NCI-H2029 treated with DMSO at 0.1 percent for 48 hours (cell line): ENCODE results near the gene ARHGAP26.

Experiments
- DNase-seq: peaks from one replicate; lab custom pipeline; 2025; lab: John Stamatoyannopoulos, UW

ARHGAP26 gene

GRCh38 chr5:143165049-143165880 is 395.1 kb downstream of the ARHGAP26 start:
- DNase-seq = no peak

GRCh38 chr5:143166090-143166489 is 395.9 kb downstream of the ARHGAP26 start:
- DNase-seq = no peak

DNA sequence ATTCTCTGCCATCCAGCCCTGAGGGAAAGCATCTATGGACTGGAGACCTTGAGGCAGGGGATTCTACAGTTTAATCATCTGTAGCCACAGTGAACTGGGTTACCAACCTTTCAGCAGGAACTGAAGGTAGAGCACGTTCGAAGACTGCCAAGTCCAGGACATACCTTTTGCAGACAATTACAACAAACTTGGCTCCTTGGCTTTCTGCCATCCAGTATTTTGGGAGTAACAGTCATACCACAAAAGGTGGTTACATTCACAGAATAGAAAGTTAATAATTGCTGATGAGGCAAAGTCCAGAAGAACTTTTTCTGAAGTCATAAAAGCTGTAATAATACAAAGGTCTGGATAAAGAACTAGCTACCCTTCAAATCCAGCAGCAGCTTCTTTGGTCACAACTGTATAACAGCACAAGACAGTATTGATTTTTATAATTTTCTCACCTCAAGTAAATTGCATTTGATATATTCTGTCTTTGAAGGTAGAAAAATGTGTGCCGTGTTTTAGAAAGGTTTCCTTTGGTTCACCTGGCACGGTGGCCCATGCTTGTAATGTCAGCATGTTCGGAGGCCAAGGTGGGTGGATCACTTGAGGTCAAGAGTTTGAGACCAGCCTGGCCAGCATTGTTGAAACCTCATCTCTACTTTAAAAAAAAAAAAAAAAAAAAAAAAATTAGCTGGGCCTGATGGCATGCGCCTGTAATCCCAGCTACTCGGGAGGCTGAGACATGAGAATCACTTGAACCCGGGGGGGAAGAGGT is 396.7 kb downstream of the ARHGAP26 start:
- DNase-seq = no peak

DNA sequence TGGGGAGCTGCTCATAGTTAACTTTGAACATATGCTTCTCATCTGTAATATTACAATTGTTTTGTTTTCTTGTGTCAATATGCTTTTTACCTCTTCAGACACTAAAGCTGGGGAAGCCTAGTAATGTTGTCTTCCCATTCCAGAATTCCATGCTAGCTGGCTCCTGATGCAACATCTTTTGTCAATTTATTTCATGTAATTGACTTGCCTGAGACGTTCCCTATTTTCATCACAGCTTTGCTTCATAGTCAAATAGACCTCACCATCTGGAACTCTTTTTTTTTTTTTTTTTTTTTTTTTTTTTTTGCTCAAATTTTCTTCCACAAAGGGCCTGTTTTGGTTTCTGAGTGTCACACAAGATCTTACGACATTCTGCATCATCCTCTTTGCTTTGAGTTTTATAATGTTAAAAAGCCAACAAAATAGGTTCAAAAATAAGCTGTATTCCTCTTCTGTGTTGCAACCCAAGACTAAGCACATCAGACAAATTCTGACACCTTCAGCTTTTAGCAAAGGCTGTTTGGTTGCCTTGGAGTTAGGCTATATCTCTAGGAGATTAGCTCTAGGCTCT is 398.1 kb downstream of the ARHGAP26 start:
- no peak for DNase-seq

DNA sequence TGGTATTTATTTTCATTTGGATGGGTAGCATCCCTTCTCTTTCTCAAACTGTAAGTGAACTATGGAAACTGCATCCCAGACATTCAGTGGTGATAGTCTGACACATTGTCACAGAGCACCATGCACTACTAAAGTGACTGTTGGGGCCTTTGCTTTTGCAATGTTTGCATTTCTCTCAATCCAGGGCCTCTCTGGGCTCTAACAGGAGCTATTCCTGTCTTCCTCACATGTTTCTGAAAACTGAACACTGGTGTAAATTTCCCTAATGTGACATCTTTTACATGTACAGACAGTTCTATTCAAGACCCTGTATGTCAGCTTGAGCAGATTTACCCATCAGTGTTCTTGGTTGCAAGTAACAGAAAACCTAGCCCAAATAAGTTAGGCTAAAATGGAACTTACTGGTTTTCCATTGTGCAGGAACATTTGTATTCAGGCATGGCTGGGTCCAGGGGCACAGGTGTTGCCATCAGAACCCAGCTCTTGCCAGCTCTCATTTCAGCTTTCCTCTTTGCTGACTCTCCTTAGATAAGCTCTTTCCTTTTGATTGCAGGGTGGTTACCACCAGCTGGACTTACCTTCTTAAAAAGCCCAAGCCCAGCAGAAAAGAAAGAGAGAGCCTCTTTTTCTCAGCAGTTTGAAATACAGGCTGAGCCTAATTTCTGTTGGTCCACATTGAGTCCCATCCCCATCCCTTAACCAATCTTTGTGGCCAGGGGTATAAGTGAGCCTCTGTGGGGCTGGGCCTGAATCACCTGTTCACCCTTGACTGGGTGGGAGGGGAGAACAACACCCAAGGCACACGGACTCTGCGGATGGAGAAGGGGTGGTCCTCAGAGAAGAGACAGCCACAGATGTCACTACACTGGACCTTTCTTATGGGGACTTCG is 399.0 kb downstream of the ARHGAP26 start:
- no peak for DNase-seq

- no peak for DNase-seq
Measured at GRCh38 chr5:143170104-143170503, 399.9 kb downstream of the ARHGAP26 start.

- DNase-seq = no peak
Measured at GRCh38 chr5:143170977-143171376, 400.8 kb downstream of the ARHGAP26 start.

GRCh38 chr5:143172739-143173138 is 402.6 kb downstream of the ARHGAP26 start:
- DNase-seq = no peak

DNA sequence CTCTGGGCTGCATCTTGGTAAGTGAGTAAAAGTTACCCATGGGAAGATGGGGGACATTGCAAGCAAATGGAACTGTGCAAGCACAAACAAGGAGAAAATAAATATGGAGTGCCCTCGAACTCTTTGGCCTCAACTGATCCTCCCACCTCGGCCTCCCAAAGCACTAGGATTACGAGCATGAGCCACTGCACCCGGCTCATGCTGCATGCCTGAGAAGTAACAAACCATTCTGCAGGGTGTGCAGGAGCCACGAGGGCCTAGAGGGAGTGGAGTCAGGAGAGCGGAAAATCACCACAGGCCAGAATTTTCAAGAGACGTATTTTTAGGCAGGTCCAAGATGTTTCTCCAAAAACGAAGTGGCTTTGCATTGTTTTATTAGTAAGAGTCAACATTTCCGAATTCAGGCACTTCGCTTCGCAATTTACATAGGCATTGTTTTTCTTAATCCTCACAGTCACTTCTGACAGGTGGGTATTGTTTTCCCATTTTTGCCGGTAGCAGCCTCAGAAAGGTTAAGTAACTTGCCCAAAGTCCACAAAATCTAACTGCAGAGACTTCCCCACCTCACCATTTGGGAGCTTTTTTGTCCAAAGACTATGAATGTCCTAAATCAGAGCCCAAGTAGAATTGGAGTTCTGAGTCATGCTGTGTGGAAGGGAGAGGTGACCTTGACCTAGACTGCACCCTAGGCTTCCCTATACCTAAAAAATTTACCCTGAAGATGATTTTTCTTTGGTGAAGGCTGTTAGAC is 403.1 kb downstream of the ARHGAP26 start:
- no peak for DNase-seq

DNA sequence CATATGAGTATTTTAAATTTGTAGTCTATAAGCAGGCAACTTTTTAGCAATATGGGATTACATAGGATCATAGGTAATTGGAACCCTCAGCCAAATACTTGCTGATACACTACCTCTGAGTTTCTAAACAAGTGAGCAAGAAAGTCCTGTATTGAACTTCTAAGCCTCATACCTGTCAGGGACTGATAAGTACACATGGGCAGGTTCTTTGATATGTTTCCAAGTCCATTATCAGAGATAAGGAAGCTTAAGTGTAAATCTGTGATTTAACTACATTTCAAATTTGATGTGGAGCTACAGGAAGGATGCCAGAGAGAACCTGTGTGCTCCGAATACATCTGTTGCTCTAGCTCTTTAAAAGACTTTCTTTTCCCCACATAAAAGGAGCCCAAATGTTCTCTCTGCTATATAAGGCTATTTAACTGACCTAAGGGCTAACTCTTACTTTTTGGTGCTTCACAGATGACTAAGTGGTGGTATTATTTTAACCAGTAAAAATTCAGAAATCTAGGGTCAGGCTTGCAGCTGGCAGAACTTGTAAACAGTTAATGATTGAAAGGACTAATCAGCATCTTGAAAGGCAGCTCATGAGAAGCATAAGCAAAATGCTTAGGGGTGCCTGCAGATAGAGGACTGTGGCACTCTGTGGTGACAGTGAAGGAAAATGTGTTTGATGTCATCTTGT is 404.7 kb downstream of the ARHGAP26 start:
- no peak for DNase-seq

GRCh38 chr5:143176048-143176447 is 405.9 kb downstream of the ARHGAP26 start:
- no peak for DNase-seq

GRCh38 chr5:143177263-143177983 is 407.2 kb downstream of the ARHGAP26 start:
- peak; percentile 98 for DNase-seq

DNA sequence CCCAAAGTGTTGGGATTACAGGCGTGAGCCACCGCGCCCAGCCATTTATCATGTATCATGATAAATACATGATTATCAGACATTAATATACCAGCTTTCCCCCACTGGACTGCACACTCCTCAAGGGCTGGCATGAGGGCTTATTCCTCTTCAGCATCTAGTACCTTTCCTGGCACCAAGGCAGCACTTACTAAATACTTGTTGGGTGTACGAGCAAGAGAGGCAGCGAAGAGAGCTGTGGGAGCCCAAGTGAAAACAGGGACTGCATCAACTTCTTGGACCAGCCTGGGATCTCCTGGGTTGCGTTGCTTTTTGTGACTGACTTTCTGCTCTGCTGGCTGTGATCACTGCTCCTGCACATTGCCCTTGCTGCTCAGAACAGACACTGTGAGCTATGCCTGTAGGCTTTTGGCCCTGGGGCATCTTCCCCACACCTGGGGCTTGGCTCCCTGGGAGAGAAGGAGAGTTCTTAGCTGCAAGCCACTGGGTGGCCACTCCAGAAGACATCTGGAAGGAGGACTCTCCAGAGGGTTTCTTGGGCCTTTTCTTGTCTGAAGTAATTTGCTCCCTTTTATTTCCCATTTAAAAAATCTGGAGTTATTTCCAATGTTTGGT is 409.1 kb downstream of the ARHGAP26 start:
- DNase-seq = no peak

GRCh38 chr5:143180751-143181150 is 410.6 kb downstream of the ARHGAP26 start:
- DNase-seq = no peak

DNA sequence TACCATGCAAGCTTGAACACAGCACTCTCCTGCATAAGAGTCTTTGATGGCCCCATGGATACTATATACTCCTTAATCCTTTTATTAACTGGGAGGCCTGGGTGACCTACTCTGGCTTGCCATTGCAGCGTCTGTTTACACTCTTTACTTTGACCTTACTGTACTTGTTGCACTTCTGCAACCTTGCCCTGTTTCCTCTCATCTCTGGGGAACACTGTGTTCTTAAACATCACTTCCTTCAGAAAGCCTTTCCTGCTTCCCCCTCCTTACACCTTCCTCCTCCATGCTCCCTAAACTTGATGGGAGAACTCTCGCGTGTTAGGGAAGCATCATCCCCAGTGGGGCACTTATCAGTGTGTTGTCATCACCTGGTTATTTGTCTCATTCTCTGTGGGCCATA is 411.0 kb downstream of the ARHGAP26 start:
- DNase-seq = no peak

DNA sequence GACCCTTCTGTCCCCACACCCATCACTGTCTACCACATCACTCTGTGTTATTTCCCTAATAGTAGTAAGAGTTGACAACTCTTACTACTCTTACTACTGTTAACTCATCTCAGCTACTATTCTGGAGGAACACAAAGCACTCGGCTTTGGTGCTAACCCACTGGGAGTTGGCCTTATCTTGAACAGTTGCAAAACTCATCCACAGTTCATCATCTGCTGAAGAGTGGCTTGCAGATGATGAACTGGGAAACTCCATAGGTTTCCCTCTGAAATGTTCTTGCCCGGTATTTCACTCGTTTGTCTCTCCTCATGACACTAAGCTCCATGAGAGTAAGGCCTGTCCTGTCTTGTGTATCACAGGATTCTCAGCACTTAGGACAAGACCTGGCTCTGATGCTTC is 411.9 kb downstream of the ARHGAP26 start:
- no peak for DNase-seq

DNA sequence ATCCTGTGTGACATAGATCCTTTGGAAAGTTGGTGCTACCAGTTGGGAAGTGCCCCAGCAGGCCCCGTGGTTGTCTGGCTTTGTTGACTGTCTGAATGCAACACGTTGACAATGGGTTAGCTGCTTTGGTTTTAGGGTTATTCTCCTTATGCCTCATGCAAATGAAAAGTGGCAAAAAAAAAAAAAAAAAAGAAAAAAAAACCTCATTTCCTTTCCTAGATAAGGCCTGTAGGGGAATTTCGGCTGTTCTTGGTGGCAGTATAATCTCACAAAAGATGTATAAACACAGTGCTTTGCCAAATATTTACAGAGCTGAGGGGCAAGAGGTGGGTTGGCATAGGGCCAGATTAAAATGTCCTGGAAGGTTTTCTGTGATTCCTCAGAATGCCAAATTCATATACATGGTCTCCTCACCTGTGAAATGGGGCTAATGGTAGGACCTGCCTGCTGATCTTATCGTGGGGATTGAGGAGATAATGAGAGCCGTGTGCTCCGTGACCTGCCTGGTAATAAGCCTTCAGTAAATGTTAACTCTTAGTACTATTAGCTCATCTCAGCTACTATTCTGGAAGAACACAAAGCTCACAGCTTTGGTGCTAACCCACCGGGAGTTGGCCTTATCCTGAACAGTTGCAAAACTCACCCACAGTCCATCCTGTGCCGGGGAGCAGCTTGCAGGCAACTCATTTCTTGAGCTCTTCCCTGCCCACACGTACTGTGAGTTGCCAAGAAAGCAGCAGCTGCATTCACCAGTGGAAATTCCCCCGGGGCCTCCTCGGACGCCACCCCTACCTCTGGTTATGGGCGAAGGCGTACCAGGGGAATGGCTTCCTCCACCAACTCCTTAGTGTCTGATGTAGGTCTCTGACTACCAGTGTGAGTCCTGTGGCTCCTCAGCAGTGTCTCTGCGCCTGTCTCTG is 413.0 kb downstream of the ARHGAP26 start:
- DNase-seq = peak; percentile 41

DNA sequence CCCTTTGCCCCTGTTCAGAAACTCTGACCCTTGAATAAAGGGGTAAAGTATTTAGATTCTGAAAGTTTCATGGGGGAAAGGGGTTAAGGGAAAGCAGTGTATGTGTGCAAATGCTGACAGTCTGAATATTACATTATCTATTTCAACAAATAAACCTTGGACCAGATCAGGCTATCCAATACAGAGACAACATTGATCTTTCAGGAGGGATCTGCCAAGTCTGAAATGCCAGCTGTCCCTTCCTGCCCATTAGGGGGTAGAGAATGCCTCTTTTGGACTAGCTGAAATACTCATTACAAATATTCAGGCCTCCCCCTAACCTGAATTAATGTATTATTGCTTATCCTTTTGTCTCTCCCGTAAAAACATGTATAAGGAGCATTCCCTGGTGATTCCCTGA is 413.8 kb downstream of the ARHGAP26 start:
- DNase-seq = no peak
